GM21619 (cell line): ENCODE results near the gene FGF18.

Source experiments
- ATAC-seq: cut with Tn5 transposase; IDR thresholded peaks from one replicate; pipeline ENCODE4 v1.9.1; 2021; ENCODE audit not compliant: unreplicated experiment

FGF18 gene

DNA sequence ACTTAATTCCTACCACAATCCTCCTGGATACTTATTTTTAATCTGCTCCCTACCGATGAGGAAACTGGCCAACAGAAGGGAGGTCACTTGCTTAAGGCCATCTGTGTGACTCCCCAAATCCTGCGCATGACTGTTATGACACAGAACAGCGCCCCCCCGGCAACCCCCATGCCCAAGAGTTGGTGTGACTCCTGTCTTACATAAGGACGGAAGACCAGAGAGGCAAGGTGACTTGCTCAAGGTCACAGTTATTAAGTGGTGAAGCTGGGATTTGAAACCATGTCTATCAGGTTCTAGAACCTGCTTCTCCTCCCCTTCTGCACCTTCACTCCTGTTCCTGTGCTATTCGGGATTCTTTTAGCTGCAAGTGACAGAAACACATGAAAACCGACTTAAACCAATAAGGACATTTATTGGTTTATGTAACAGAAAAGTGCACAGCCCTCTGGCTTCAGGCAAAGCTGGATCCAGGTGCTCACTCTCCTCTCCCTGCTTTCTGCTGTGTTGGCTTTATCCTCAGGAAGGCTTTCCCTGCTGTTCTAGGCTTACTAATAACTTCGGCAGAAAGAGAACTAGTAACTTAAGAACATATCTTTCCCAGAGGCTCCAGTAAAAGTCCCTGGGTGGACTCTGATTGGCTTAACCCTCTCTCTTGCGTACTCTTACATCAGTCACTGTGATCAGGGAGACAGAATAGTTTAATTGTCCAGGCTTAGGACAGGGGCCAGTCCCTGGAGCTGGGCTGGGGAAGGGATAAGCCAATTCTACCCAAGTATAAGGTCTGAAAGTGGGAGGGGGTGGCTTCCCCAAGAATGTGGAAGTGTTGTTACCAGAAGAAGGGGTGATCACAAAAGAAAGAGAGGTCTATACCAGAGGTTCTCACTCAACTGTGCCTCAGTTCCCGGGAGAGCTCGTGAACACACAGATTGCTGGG lies 43.7 kb downstream of the FGF18 start:
- ATAC-seq = no peak

DNA sequence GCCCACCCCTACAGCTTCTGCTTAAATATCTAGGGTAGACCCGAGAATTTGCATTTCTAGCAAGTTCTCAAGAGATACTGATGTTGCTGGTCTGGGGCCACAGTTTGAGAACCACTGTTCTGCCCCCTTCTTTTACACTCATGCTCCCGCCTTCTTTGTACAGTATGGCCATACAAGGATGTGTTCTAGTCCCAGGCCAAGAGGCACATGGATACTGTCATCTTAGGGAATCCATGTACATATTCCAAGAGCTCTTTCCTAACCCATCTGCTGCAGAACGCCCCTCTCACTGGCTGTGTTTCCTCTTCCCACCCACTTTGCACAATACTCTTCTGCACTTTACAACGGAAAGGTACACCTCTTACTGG lies 44.4 kb downstream of the FGF18 start:
- no peak for ATAC-seq

DNA sequence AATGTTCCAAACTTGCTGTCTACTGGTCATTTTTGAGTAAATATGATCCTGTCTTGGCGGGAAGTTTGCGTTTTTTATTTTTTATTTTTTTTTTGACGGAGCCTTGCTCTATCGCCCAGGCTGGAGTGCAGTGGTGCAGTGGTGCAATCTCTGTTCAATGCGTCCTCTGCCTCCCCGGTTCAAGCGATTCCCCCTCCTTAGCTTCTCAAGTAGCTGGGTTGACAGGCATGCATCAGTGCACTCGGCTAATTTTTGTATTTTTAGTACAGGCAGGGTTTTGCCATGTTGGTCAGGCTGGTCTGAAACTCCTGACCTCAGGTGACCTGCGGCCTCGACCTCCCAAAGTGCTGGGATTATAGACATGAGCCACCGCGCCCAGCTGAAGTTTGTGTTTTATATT lies 45.4 kb downstream of the FGF18 start:
- ATAC-seq = no peak

DNA sequence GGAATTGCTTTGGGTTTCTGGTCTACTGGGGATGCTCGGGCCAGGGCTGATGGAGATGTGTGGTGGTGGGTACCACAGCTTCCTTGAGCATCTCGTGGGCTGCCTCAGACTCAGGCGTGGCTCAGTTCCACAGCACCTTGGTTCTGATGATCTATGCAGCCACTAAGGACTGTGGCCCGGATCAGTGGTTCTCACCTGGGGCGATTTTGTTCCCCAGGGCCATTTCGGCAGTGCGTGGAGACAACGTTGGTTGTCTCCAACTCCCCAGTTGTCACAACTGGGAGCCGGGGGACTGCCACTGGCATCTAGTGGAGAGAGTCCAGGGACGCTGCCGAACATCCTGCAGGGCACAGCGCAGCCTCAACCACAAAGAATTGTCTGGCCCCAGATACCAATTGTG lies 47.7 kb downstream of the FGF18 start:
- ATAC-seq = no peak

DNA sequence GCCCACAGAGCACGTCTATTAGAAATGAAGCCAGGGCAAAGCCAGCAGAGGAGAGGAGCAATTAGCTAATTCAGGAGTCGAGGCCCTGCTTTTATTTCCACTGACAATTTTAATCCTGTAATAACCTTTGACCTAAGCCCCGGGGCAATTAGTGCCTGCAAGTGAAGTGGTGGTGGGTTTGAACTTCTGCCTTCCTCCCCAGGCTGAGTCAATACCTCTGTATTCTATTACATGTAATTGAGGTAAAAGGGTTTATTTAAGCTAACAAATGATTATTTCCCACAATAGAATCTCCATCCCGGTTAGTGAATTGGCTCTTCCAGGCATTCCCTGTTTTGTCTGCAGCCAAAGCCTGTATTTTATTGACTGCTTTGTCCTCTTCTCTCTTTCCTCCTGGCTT lies 49.9 kb downstream of the FGF18 start:
- ATAC-seq = no peak

DNA sequence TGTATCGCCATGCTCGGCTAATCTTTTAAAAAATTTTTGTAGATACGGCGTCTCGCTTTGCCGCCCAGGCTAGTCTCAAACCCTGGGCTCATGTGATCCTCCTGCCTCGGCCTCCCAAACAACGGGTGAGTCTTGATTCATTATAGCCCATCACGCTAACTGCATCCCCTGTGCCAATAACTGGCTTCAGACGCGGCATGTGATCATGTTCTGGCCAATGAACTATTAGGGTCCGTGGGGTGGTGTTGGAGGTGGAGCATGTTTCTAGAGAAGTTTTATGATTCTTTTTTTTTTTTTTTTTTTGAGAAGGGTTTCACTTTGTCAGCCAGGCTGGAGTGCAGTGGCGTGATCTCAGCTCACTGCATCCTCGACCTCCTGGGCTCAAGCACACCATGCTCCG lies 51.0 kb downstream of the FGF18 start:
- ATAC-seq = no peak

DNA sequence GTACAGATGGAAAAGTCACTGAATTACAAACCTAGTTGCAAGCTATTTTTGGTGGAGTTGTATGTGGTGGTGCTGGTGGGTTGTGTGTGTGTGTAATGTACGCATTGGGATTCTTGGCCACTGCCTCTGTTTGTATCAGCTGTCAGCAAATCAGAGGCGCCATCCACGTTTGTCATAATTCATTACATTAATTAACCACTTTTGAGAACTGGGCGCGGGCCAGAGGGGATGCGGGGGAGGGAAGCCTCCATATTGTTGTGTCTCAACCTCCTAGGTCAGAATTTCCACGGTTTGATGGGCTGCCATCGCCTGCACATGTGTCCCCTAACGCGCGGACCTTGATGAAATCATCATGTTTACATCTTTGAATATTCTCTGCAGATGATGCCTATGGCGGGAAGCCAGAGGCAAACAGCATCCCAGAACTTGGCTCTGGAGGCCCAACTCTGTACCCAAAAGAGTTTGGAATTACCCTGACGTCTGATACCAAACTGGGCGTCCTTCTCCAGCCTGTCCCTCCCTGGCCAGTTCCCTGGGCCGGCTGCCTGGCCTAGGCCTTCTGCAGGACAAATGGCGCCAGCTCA lies 54.9 kb downstream of the FGF18 start:
- ATAC-seq = no peak

DNA sequence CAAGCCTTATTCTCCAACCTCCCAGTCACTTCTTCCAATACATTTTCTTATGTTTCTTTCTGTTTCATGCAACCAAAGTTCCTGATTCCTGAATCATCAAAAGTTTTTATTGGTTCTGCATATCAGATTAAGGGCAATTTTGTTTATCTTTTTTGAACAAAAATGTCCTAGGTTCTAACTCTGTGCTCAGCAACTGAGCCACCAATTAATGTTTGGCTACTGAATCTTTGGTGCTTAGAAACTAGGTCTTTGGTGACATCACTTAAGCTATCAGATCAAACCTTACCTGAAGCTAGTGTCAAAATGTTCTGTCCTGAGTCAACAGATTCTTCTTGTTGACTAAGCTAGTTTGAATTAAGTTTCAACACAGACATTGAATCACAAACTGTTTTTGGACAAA lies 56.1 kb downstream of the FGF18 start:
- ATAC-seq = no peak

DNA sequence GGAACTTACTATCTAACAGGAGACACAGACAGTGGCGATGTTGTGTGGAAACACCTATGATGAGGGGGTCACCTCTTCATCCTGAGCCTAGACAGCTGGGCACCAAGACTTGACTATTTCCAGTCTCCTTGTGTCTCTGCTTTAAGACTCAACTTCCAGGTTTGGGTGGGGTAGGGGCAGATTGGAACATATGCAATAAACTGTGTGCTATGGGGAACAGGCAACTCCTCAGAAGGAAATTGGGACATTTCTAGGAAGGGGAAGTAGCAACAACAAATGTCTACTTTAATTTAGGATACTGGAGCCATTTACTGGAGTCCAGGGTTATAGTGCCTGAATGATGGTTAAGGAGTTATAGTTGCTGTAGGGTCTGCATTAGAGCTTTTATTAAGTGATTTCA lies 57.3 kb downstream of the FGF18 start:
- ATAC-seq = no peak

DNA sequence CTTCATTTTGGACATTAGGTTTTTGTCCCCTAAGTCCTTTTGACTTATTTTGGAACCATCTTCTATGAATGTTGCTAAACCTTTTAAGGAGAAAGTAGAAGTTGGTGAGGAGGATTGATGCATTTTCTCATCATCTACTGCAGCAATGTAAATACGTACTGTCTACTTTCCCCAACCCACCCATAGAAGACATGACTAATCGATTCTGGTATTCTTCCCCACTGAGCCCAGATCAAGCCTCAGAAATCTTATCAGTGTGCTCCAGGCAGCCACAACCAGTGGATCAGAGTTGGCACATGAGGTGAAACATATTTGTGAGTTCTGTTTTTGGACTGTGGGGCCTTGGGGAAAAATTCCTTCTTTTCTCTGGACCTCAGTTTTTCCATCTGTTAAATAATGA lies 57.7 kb downstream of the FGF18 start:
- ATAC-seq = no peak

DNA sequence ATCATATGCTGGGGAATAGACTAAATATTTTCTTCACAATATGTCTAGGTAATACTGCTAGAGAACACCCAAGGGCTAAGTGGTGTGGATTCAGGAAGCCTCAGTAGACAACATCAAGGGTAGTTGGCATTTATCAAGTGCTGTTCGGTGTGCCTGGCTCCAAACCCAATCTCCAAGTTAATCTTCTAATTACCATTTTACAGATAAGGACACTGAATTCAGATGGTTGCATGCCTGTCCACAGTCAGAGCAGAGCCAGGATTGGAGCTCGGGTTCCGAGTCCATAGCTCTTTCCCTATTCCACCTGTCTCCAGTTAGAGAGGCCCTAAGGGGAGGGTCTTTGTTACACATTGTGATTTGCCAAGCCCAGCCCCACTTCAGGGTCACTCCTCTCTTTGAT lies 58.2 kb downstream of the FGF18 start:
- no peak for ATAC-seq

DNA sequence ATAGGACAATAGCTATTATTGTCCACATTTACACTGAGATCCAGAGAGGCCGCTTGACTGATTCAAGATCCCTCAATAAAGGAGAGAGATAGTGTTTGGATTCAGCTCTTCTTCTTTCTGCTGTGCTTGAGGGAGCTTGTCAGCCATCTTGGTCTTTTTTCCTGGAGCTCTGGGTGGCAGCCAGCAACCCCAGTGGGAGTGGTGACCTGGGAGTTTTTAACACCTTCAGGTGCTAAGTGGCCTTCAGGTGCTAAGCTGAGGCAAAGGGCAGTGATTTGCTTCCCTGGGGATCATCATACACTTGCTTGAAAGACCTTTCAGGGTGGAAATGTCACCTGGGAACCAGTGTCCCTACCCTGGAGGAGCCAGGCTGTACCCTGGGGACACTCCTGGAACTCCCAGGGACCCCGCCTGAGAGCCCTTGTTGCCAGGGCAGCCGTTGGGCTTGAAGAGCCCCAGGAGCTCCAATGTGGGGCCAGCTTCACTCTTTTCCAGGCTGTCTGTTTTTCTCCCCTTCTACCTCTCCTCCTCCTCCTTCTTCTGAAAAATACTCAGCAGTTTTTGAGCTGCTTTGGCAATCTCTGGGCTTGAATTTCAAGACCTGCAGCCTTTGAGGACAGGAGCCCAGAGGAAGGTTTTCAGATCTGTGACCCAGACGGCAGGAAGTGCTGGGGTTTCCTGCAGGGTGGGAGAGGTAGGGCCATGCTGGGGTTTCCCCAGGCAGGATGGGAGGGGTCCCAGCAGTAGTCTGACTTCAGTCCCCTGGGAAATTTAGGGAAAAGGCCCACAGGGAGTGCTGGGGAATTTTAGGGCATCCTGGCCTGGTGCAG lies 59.7 kb downstream of the FGF18 start:
- no peak for ATAC-seq

DNA sequence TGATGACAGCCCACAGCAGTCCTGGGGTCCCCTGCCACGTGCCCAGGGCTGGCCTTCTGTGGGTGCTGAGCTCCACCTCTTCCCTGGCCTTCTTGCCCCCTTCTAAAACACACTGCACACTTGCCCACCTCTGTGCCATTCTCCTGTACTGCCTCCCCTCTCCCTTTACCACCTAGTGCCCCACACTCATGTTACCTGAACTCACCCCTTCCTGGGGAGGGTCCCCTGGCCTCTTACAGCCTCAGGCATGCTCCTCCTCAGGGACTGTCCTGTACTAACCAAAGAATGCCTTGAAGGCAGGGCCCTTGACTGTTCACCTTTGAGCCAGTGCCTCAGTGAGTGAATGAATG lies 60.3 kb downstream of the FGF18 start:
- ATAC-seq = no peak

DNA sequence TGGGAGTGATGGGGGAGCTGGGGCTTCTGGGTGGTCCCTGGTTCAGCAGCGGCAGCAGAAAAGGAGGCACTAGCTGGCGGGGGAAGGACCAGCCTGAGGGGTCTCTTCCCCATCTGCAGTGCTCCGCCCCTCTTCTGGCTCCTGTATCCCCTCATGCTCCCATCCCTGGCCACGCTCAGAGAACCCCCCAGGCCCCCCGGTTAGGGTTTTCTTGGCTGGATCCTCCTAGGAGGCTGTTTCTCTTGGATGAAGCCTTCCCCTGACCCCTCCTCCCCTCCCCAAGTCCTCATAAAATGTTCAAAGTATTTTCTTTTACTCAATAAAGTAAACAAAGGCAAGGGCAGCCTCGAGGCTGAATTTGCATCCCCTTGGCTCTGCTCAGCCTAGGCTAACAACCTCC lies 60.8 kb downstream of the FGF18 start:
- no peak for ATAC-seq

DNA sequence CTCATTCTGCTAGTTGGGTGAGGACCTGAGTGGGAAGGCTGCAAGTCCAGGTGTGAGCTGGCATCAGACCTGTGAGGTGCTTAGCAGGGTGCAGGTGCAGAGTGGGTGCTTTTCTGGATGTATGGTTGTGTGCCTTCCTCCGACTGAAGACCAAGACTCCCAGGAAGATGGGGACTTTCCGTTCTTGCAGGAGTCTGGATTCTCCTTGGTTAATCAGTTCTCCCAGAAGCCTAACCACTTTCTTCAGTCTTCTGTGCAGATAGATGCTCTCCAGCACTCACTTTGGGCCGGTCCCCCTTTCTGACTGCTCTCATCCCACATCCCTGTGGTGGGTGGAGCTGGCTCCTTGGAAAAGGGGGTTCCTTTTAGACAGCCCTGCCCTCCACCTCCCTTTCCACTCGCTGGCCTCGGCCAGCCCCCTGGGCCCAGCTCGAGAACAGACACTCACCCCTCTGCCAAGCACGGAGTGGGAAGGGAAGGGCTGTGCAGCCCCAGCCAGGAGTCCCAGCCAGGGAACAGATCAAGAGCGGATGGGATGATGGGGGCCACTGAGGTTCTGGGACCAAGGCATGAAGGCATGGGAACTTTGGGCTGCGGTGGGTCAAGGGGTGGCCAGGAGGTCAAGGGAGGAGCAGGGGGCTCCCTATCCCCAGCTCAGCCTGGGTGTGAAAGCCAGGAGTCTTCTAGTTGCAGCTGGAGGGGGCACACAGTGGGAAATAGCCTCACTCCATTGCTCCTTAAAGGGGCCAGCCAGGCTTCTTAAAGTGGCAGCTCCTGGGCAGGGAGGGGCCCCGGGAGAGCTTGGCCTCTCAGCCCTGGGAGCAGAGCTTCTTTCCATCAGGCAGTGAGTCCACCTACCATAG lies 62.4 kb downstream of the FGF18 start:
- no peak for ATAC-seq

DNA sequence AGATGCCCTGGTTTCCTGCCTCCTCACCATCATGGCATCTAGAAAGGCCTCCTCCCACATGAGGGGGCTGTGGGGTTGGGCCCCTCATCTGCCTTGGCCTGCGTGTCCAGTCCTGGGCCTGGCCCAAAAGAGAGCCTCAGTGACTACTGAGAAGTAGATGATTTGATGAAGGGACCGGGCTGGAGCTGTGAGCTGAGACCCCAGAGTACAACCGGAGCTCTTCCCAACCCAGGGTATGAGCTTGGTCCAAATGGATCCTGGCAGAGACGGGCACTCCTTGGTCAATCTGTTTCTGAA lies 62.9 kb downstream of the FGF18 start:
- ATAC-seq = no peak

DNA sequence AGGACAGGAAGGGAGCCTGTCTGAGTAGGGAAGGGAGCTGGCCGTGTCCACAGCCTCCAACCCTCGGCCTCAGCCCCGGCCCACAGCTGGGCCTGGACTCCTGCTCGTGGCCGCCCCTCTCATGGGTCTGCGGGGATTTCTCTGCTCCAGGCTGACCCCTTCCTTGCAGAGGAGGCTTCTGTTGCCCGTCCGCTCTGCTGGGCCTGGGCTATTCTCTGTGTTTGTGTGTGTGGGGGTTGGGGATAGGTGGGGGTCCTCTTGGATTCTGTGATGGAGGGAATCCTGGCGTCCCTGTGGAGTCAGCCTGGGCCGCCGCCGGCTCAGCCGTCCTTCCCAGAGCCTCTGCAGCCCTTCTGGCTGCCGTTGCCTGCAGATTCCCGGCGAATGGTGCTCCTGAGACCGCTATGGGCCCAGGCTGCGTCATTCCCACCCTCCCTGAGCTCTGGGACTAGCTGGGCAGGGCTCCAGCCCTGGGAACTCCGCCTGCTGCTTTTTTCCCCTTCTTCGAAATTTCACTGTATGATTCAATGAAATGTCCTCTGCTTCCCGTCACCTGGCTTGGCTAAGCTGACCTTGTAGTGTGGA lies 64.2 kb downstream of the FGF18 start:
- ATAC-seq = no peak

DNA sequence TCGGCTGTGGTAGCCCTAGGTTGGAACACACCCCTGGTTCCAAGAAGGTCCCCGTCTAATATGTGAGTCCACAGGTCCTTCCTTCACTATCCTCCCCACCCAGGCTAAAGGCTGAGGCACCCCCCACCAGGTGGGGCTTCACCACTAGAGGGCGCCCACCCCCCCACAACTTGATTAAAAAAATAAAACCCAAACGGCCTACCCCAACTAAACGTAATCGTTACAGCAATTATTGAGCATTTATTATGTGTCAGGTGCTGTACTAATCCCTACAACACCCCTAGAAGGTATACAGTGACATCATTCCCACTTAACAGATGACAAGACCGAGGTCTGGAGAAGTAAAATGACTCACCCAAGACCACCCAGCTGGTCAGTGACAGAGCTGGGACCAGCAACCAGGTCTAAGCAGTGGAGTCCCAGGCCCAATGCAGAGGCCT lies 65.0 kb downstream of the FGF18 start:
- ATAC-seq = peak; percentile 52

DNA sequence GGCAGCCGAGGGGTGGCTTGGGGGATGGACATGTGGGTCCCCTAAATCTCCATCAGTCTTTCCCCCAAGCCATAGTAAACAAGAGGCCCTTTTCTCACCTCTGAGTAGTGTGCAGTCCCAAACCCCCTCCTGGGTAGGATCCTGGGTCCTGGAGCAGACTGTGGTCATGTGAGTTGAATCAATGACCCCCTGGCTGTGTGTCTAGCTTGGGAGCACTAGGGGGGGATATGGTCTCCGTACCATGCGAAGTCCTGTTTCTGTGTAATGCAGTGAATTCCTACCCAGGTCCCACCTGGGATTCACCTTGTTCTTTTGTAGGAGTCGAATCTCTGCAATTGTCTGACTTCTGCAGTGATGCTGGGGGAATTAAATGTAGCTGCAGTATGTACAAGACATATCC lies 66.2 kb downstream of the FGF18 start:
- no peak for ATAC-seq

DNA sequence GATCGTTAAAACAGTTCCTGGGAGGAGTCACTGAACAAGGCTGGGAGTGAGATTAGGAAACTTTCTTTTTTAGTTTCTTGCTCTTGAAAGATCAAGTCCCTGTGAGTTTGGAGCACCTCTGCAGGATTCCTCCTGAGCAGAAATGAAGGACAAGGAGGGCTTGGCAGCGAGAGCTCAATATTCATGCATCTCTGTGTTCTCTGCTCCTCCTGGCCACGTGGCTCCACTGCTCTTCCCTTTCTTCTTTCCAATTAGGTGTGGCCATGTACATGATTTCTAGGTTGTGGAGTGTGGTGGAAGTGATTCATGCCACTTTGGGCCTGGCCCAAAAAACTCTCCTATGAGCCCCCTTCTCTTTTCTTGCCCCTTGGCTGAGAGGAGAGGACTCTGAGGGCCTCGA lies 67.2 kb downstream of the FGF18 start:
- no peak for ATAC-seq

DNA sequence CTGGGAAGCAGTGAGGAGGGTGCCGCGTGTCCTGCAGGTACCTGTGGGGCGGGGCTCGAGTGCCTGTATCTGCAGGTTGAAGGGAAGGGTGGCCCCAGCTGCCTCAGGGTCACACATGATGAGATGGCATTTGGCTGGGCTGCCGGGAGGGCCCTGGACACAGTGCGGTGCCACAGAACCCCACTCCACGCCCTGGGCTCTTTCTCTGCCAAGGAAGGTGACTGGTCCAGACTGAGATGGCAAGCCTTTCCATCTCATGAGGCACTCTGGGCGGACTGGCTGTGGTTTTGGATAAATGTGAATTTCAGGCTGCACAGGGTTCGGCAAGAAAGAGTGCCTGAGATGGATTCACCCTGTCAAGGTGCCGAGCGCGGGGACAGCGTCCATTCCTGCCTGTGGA lies 69.4 kb downstream of the FGF18 start:
- ATAC-seq = no peak
